Right cardiac atrium (tissue), 5 donors: ENCODE results near the gene TSPAN5. TPM values are rescaled to one million over a fixed set of nuclear protein-coding genes. Genes with fewer than 3 reads are reported as not detected.

Experiments used
- ATAC-seq, 2 donors: fragments of 200-7000 bp; cut with Tn5 transposase; one replicate each; pipeline versions ENCODE4 v1.8.0 to v1.9.1; 2020; ENCODE audit warnings: moderate library complexity in 2 of 2, mild to moderate bottlenecking in 1 of 2
- DNase-seq, 3 donors: peaks; one replicate each; pipeline ENCODE4 v3.0.0-alpha.2; 2020
- H3K27ac ChIP-seq: one replicate; pipeline ENCODE4 v1.5.1; 2013; ENCODE audit warnings: mild to moderate bottlenecking, low read length, control low read depth, moderate library complexity
- H3K27me3 ChIP-seq: one replicate; pipeline ENCODE4 v1.6.1; 2013; ENCODE audit not compliant: control insufficient read depth, insufficient read depth
- H3K4me1 ChIP-seq: one replicate; pipeline ENCODE4 v1.6.1; 2013; ENCODE audit warnings: low read length; ENCODE audit not compliant: control insufficient read depth, insufficient read depth
- H3K4me3 ChIP-seq: one replicate; pipeline ENCODE4 v1.5.1; 2013; ENCODE audit warnings: low read length, control low read depth
- H3K9me3 ChIP-seq: one replicate; pipeline ENCODE4 v1.6.1; 2013; ENCODE audit warnings: low read length; ENCODE audit not compliant: control insufficient read depth
- WGBS: extraction: QIAGEN DNeasy Blood & Tissue Kit; methylation state at CpG from one replicate; pipeline ENCODE4 v1.1.7; 2013; 5-methylcytosine and 5-hydroxymethylcytosine counted together
- intact Hi-C, 4 donors: fragments of 100-400 bp; cut with DNase I; formaldehyde crosslinking; loops; one replicate each; pipeline versions ENCODE4 v1.11.0 to v1.14.0; 2022 to 2023
- polyA plus RNA-seq: library from polyadenylated mRNA; stranded (reverse); fragments of 200-250 nt; gene quantifications from one replicate; pipeline ENCODE4 v1.2.3, GENCODE V29; 2013
- total RNA-seq, 4 donors: library from RNA; stranded (reverse); fragmentation: NEBNext Ultra II Directional; extraction: Animal tissue kit (Norgen Biotek cat#: 25700); gene quantifications; one replicate each; pipeline ENCODE4 v1.2.1, GENCODE V29; 2021
- donor health status: healthy with polysubstance abuse.
- donor health status: DM: no; HTN: yes; CAD: no.
- donor health status: DM: no; HTN: no; CAD: no.
- donor health status: DM: no; HTN: yes; CAD: no; lungs with severe emphysema.
- donor health status: DM: yes; HTN: yes; CAD: no.

The TSPAN5 gene
- total and polyA plus RNA-seq, 5 donors = 1.2 to 2.5 (median 2.1) TPM

- Histone ChIP-seq H3K4me1 (peaks cover 2% of the 10 kb centered on the region), H3K9me3 (no peaks in the 10 kb centered on the region), H3K27ac (no peak overlapping the region), H3K4me3 (no peak overlapping the region), H3K27me3 (no peaks in the 10 kb centered on the region)
- 69% methylated on average over 3 of the region's 3 CpGs for WGBS
- ATAC-seq = no peak
- intact Hi-C loops = no loop called here
- no peak for DNase-seq
Measured at GRCh38 chr4:98581126-98581525, 77.3 kb downstream of the TSPAN5 start.

- Histone ChIP-seq H3K4me3 (no peak overlapping the region), H3K4me1 (peaks cover 2% of the 10 kb centered on the region), H3K9me3 (no peaks in the 10 kb centered on the region), H3K27ac (no peak overlapping the region), H3K27me3 (no peaks in the 10 kb centered on the region)
- ATAC-seq = no peak
- DNase-seq = no peak
- intact Hi-C loops = no loop called here
- 40% methylated on average over 2 of the region's 2 CpGs for WGBS
Measured at GRCh38 chr4:98577956-98578355, 80.5 kb downstream of the TSPAN5 start.

- intact Hi-C loops = no loop called here
- Histone ChIP-seq H3K9me3 (no peaks in the 10 kb centered on the region), H3K4me1 (no peaks in the 10 kb centered on the region), H3K27me3 (no peaks in the 10 kb centered on the region), H3K27ac (no peak overlapping the region), H3K4me3 (no peak overlapping the region)
- DNase-seq (no peak), ATAC-seq (no peak)
- 73% methylated on average over 4 of the region's 4 CpGs for WGBS
Measured at GRCh38 chr4:98574816-98575215, 83.6 kb downstream of the TSPAN5 start.

- Histone ChIP-seq H3K4me3 (no peak overlapping the region), H3K9me3 (no peaks in the 10 kb centered on the region), H3K27ac (no peak overlapping the region), H3K4me1 (peaks cover 1% of the 10 kb centered on the region), H3K27me3 (no peaks in the 10 kb centered on the region)
- ATAC-seq (no peak), DNase-seq (no peak)
- 71% methylated on average over 2 of the region's 2 CpGs for WGBS
- intact Hi-C loops = no loop called here
Measured at GRCh38 chr4:98573791-98574190, 84.6 kb downstream of the TSPAN5 start.

GRCh38 chr4:98572697-98573096 is 85.7 kb downstream of the TSPAN5 start:
- 66% methylated on average over 2 of the region's 2 CpGs for WGBS
- Histone ChIP-seq H3K27me3 (no peaks in the 10 kb centered on the region), H3K4me1 (peaks cover 3% of the 10 kb centered on the region), H3K9me3 (no peaks in the 10 kb centered on the region), H3K27ac (no peak overlapping the region), H3K4me3 (no peak overlapping the region)
- no peak for ATAC-seq
- intact Hi-C loops = no loop called here
- no peak for DNase-seq

- intact Hi-C loops = no loop called here
- 90% methylated on average over 11 of the region's 11 CpGs for WGBS
Measured at GRCh38 chr4:98571161-98571786, 87.1 kb downstream of the TSPAN5 start.

GRCh38 chr4:98570151-98570797 is 88.1 kb downstream of the TSPAN5 start:
- ATAC-seq (no peak), DNase-seq (no peak)
- Histone ChIP-seq H3K4me1 (peaks cover 4% of the 10 kb centered on the region), H3K27ac (no peak overlapping the region), H3K27me3 (no peaks in the 10 kb centered on the region), H3K4me3 (no peak overlapping the region), H3K9me3 (no peaks in the 10 kb centered on the region)
- 96% methylated on average over 5 of the region's 5 CpGs for WGBS
- intact Hi-C loops = no loop called here

More at GRCh38 chr4:98571161-98571786, 87.1 kb downstream of the TSPAN5 start:
- DNase-seq (no peak), ATAC-seq (no peak)
- Histone ChIP-seq H3K4me3 (no peak overlapping the region), H3K27ac (no peak overlapping the region), H3K4me1 (peaks cover 4% of the 10 kb centered on the region), H3K9me3 (no peaks in the 10 kb centered on the region), H3K27me3 (no peaks in the 10 kb centered on the region)

- intact Hi-C loops = no loop called here
- no peak overlapping the region for H3K27ac ChIP-seq
- no peaks in the 10 kb centered on the region for H3K27me3 ChIP-seq
- 31% methylated on average over 7 of the region's 7 CpGs for WGBS
- no peak overlapping the region for H3K4me3 ChIP-seq
- peaks cover 4% of the 10 kb centered on the region for H3K4me1 ChIP-seq
- DNase-seq = no peak
- no peaks in the 10 kb centered on the region for H3K9me3 ChIP-seq
- ATAC-seq = no peak
Measured at GRCh38 chr4:98568941-98569663, 89.3 kb downstream of the TSPAN5 start.

GRCh38 chr4:98567611-98568010 is 90.8 kb downstream of the TSPAN5 start:
- no peak for DNase-seq
- ATAC-seq = no peak
- Histone ChIP-seq H3K27ac (no peak overlapping the region), H3K4me1 (peaks cover 4% of the 10 kb centered on the region), H3K9me3 (no peaks in the 10 kb centered on the region), H3K4me3 (no peak overlapping the region), H3K27me3 (no peaks in the 10 kb centered on the region)
- intact Hi-C loops = no loop called here
- WGBS = 94% methylated on average over 7 of the region's 7 CpGs

- ATAC-seq (peak; percentile 40 to 41), DNase-seq (no peak)
- WGBS = 51% methylated on average over 11 of the region's 11 CpGs
- peaks cover 4% of the 10 kb centered on the region for H3K4me1 ChIP-seq
- intact Hi-C loops = no loop called here
- H3K27ac ChIP-seq = no peak overlapping the region
- H3K4me3 ChIP-seq = no peak overlapping the region
- no peaks in the 10 kb centered on the region for H3K9me3 ChIP-seq
- H3K27me3 ChIP-seq = no peaks in the 10 kb centered on the region
Measured at GRCh38 chr4:98566361-98567008, 91.9 kb downstream of the TSPAN5 start.
